A549 (cell line): Measurements from ENCODE around the gene SFT2D1.

Source experiments
- TF ChIP-seq, protein P1 (sequence below): fragments of >200 bp; sonication (Bioruptor Twin); formaldehyde crosslinking; IDR thresholded peaks from 3 replicates; pipeline ENCODE4 v1.5.1; 2016
- TF ChIP-seq, protein P2 (sequence below): IDR thresholded peaks from 2 replicates; pipeline ENCODE4 v1.6.1; 2012

DNA sequence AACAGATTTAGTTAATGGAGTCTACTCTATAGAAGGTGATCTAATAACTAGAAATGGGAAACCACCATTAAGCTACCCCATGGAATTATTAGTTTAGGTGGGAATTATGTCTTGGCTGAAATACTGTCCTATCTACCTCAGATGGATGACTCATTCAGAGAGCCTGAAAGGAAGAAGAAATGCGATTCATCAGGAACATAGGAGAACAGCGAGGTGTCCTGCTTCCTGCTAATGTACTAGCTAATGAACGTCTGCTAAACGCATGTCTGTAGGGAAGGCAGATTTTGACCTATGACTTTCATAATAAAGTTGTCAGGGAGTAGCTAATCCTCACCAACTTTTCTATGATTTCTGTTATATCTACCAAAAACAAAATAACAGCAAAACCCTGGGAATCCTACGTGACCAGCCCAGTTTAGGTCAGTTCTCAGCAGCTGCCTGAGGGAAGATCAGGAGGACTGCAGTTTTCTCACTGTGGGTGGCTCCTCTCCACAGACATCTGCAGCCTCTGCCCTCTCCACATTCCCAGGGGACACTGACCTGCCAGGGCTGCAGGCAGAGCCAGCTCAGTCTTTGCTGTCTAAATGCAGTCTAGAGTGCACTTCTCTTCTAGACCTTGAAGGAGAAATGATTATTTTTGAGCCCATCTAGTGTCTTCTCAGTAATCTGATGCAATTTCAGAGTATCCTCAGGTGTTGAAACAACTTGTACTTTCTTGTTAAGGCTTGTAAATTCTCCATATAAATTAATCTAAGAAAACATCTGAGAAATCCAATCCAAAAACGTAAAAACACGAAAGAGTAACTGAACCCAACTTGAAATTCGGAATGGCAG is 18.1 kb upstream of the SFT2D1 start:
- TF ChIP-seq, protein P1, sequence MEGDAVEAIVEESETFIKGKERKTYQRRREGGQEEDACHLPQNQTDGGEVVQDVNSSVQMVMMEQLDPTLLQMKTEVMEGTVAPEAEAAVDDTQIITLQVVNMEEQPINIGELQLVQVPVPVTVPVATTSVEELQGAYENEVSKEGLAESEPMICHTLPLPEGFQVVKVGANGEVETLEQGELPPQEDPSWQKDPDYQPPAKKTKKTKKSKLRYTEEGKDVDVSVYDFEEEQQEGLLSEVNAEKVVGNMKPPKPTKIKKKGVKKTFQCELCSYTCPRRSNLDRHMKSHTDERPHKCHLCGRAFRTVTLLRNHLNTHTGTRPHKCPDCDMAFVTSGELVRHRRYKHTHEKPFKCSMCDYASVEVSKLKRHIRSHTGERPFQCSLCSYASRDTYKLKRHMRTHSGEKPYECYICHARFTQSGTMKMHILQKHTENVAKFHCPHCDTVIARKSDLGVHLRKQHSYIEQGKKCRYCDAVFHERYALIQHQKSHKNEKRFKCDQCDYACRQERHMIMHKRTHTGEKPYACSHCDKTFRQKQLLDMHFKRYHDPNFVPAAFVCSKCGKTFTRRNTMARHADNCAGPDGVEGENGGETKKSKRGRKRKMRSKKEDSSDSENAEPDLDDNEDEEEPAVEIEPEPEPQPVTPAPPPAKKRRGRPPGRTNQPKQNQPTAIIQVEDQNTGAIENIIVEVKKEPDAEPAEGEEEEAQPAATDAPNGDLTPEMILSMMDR: no peak
- TF ChIP-seq, protein P2, sequence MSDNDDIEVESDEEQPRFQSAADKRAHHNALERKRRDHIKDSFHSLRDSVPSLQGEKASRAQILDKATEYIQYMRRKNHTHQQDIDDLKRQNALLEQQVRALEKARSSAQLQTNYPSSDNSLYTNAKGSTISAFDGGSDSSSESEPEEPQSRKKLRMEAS: no peak
